Loucy (cell line): Measurements from ENCODE around the gene GALNT9.

Source experiments
- H2AFZ ChIP-seq: fragments of 200-600 bp; sonication (generic); 2 replicates; pipeline ENCODE4 v1.6.0; 2016; ENCODE audit warnings: antibody characterized with exemption, mild to moderate bottlenecking, low read length, moderate library complexity
- H3F3A ChIP-seq: fragments of 200-600 bp; 2 replicates; pipeline ENCODE4 v1.6.0; 2016; ENCODE audit warnings: antibody characterized with exemption, low read depth, mild to moderate bottlenecking
- H3K27me3 ChIP-seq: fragments of 200-600 bp; sonication (generic); 2 replicates; pipeline ENCODE4 v1.6.1; 2014; ENCODE audit warnings: low read length, mild to moderate bottlenecking; ENCODE audit not compliant: insufficient read depth, poor library complexity, severe bottlenecking
- H3K36me3 ChIP-seq: fragments of 200-600 bp; sonication (generic); 2 replicates; pipeline ENCODE4 v1.6.1; 2016; ENCODE audit warnings: low read length; ENCODE audit not compliant: insufficient read depth
- H3K4me1 ChIP-seq: fragments of 200-600 bp; sonication (generic); 2 replicates; pipeline ENCODE4 v1.5.1; 2014; ENCODE audit warnings: low read length, mild to moderate bottlenecking; ENCODE audit not compliant: insufficient read depth, poor library complexity, severe bottlenecking
- H3K4me2 ChIP-seq: fragments of 200-600 bp; sonication (generic); 2 replicates; pipeline ENCODE4 v1.6.0; 2014; ENCODE audit warnings: antibody characterized with exemption, low read length, low read depth, mild to moderate bottlenecking; ENCODE audit not compliant: poor library complexity, severe bottlenecking
- H3K4me3 ChIP-seq: fragments of 200-600 bp; sonication (generic); 2 replicates; pipeline ENCODE4 v1.5.1; 2014; ENCODE audit warnings: low read length, mild to moderate bottlenecking, mixed read lengths; ENCODE audit not compliant: poor library complexity, severe bottlenecking
- H3K79me2 ChIP-seq: fragments of 200-600 bp; sonication (generic); 2 replicates; pipeline ENCODE4 v1.6.1; 2014; ENCODE audit warnings: low read length; ENCODE audit not compliant: insufficient read depth
- H3K9ac ChIP-seq: fragments of 200-600 bp; sonication (generic); 2 replicates; pipeline ENCODE4 v1.6.0; 2014; ENCODE audit warnings: mild to moderate bottlenecking, low read depth, low read length, moderate library complexity; ENCODE audit not compliant: poor library complexity, severe bottlenecking
- H3K9me2 ChIP-seq: fragments of 200-600 bp; sonication (generic); replicated peaks from 2 replicates; pipeline ENCODE4 v1.6.1; 2016; ENCODE audit warnings: low read depth, low read length, mixed read lengths
- H3K9me3 ChIP-seq: fragments of 200-600 bp; sonication (generic); 2 replicates; pipeline ENCODE4 v1.6.1; 2014; ENCODE audit warnings: mild to moderate bottlenecking, antibody characterized with exemption, low read length, low read depth; ENCODE audit not compliant: insufficient read depth
- H4K20me1 ChIP-seq: fragments of 200-600 bp; sonication (generic); 2 replicates; pipeline ENCODE4 v1.6.0; 2014; ENCODE audit warnings: antibody characterized with exemption, low read length, mild to moderate bottlenecking; ENCODE audit not compliant: insufficient read depth, poor library complexity, severe bottlenecking
- CTCF ChIP-seq: fragments of 200-600 bp; sonication (generic); conservative IDR thresholded peaks from 2 replicates; pipeline ENCODE4 v1.5.1; 2014; ENCODE audit warnings: mild to moderate bottlenecking, antibody characterized with exemption, low read length
- EZH2phosphoT487 ChIP-seq: fragments of 200-600 bp; IDR thresholded peaks from 2 replicates; pipeline ENCODE4 v1.6.1; 2018; ENCODE audit warnings: antibody characterized with exemption, mild to moderate bottlenecking, moderate library complexity, borderline replicate concordance

GALNT9 gene

GRCh38 chr12:132167611-132168310 lies 161.6 kb downstream of the GALNT9 start:
- Histone ChIP-seq H3K4me3 (peak overlapping the region; percentile 55), H3K79me2 (no peaks in the 10 kb centered on the region), H2AFZ (peak overlapping the region; percentile 74), H3F3A (peaks cover 3% of the 10 kb centered on the region; the same call in 1 of the 2 replicates), H4K20me1 (no peaks in the 10 kb centered on the region), H3K9me3 (no peaks in the 10 kb centered on the region), H3K9ac (peak overlapping the region; percentile 44), H3K36me3 (no peaks in the 10 kb centered on the region), H3K4me1 (peaks cover 28% of the 10 kb centered on the region), H3K4me2 (peak overlapping the region; percentile 56), H3K9me2 (no peaks in the 10 kb centered on the region), H3K27me3 (no peaks in the 10 kb centered on the region)
- TF ChIP-seq EZH2phosphoT487, result no peak
- peak; percentile 35; the same call in 1 of the 2 replicates for TF ChIP-seq CTCF

- Histone ChIP-seq H3K36me3 (no peaks in the 10 kb centered on the region), H3K9me3 (no peaks in the 10 kb centered on the region), H3K4me3 (peak overlapping the region; percentile 55), H4K20me1 (no peaks in the 10 kb centered on the region), H3K9me2 (no peaks in the 10 kb centered on the region), H3K9ac (peak overlapping the region; percentile 44), H2AFZ (peak overlapping the region; percentile 74), H3K79me2 (no peaks in the 10 kb centered on the region), H3F3A (peaks cover 3% of the 10 kb centered on the region; the same call in 1 of the 2 replicates), H3K27me3 (no peaks in the 10 kb centered on the region), H3K4me2 (peak overlapping the region; percentile 56), H3K4me1 (peaks cover 35% of the 10 kb centered on the region)
- TF ChIP-seq EZH2phosphoT487, result no peak
- no peak for TF ChIP-seq CTCF
Observed at GRCh38 chr12:132166801-132167591, 162.4 kb downstream of the GALNT9 start.

GRCh38 chr12:132166093-132166492 lies 163.3 kb downstream of the GALNT9 start:
- H3K9me3 ChIP-seq, result no peaks in the 10 kb centered on the region
- H3F3A ChIP-seq, result peaks cover 3% of the 10 kb centered on the region; the same call in 1 of the 2 replicates
- no peak overlapping the region for H2AFZ ChIP-seq
- H3K36me3 ChIP-seq, result no peaks in the 10 kb centered on the region
- H3K27me3 ChIP-seq, result no peaks in the 10 kb centered on the region
- no peaks in the 10 kb centered on the region for H3K79me2 ChIP-seq
- H3K4me2 ChIP-seq, result no peak overlapping the region
- H3K4me1 ChIP-seq, result peaks cover 35% of the 10 kb centered on the region
- no peaks in the 10 kb centered on the region for H3K9me2 ChIP-seq
- H4K20me1 ChIP-seq, result no peaks in the 10 kb centered on the region
- TF ChIP-seq EZH2phosphoT487, result no peak
- no peak for TF ChIP-seq CTCF
- H3K9ac ChIP-seq, result no peak overlapping the region
- H3K4me3 ChIP-seq, result no peak overlapping the region
